Measurements from ENCODE around the gene MISP.

- no peak for TF ChIP-seq ZC3H10 (CRISPR knock-in tag; IDR thresholded peaks at IDR 0.05)
- TF ChIP-seq PATZ1 (CRISPR knock-in tag; IDR thresholded peaks at IDR 0.05; ENCODE audit: borderline replicate concordance), result no peak
- TF ChIP-seq RARB (CRISPR knock-in tag; IDR thresholded peaks at IDR 0.05), result no peak
- no peak for TF ChIP-seq ARNTL (CRISPR knock-in tag; IDR thresholded peaks at IDR 0.05; ENCODE audit: borderline replicate concordance, low read depth)
- no peak for TF ChIP-seq ISL1 (CRISPR knock-in tag; IDR thresholded peaks at IDR 0.05)
- TF ChIP-seq SNAI2 (CRISPR knock-in tag; IDR thresholded peaks at IDR 0.05), result no peak
- no peak for TF ChIP-seq ZFP3 (CRISPR knock-in tag; IDR thresholded peaks at IDR 0.05)
Measured at GRCh38 chr19:749811-750210, 1.1 kb upstream of the MISP start.
